ENCODE results near the gene RARG. TPM values are rescaled to one million over a fixed set of nuclear protein-coding genes. Genes with fewer than 3 reads are reported as not detected.

Gene RARG
- total RNA-seq, 2 donors from 2014 or later, result 9.2 to 11.7 TPM

GRCh38 chr12:53201639-53202038 lies 30.4 kb downstream of the RARG start:
- Histone ChIP-seq H3K36me3 (replicated peaks in 1 of 2; ENCODE audit: insufficient read depth in 1 of 2, low read depth in 2 of 2) (no peaks in the 10 kb centered on the region), H3K27ac (no peak overlapping the region), H3K4me3 (no peak overlapping the region), H3K9me3 (no peaks in the 10 kb centered on the region), H3K27me3 (no peaks in the 10 kb centered on the region), H3K4me1 (peaks cover 13% of the 10 kb centered on the region)
- ATAC-seq (no peak), DNase-seq (no peak)
- 73 to 90% methylated on average over 4 of the region's 4 CpGs for WGBS, 2 donors
- TF ChIP-seq POLR2A (IDR thresholded peaks at IDR 0.05), result no peak
- TF ChIP-seq CTCF (IDR thresholded peaks at IDR 0.05), result no peak
- intact Hi-C loops (cut with DNase I), result no loop called here

DNA sequence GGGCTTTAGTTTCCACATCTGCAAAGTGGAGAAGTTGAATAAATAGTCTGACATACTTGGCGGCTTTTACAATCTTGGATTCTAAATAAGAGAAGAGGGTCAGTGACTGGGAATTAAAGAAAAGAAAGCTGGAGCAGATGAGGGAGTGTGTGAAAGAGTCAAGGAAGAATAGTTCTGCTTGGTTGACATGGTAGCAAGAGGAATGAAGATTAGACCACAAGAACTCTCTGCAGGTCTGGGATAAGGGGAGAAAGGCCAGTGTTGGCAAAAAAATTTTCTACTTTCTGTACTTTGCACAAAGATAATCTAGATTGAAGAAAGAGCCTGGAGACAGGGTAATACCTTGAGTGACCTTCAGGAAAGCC lies 30.9 kb downstream of the RARG start:
- Histone ChIP-seq H3K36me3 (replicated peaks in 1 of 2; ENCODE audit: insufficient read depth in 1 of 2, low read depth in 2 of 2) (no peaks in the 10 kb centered on the region), H3K9me3 (no peaks in the 10 kb centered on the region), H3K27ac (no peak overlapping the region), H3K4me3 (no peak overlapping the region), H3K27me3 (no peaks in the 10 kb centered on the region), H3K4me1 (peaks cover 13% of the 10 kb centered on the region)
- ATAC-seq (no peak), DNase-seq (no peak)
- 80 to 82% methylated on average over 1 of the region's 1 CpG for WGBS, 2 donors
- TF ChIP-seq CTCF (IDR thresholded peaks at IDR 0.05) (no peak), POLR2A (IDR thresholded peaks at IDR 0.05) (no peak)
- intact Hi-C loops (cut with DNase I), result no loop called here

GRCh38 chr12:53200458-53201176 lies 31.4 kb downstream of the RARG start:
- Histone ChIP-seq H3K4me1 (peaks cover 13% of the 10 kb centered on the region), H3K9me3 (no peaks in the 10 kb centered on the region), H3K27me3 (no peaks in the 10 kb centered on the region), H3K27ac (no peak overlapping the region), H3K4me3 (no peak overlapping the region), H3K36me3 (replicated peaks in 1 of 2; ENCODE audit: insufficient read depth in 1 of 2, low read depth in 2 of 2) (no peaks in the 10 kb centered on the region)
- 63 to 77% methylated on average over 10 of the region's 10 CpGs for WGBS, 2 donors
- TF ChIP-seq CTCF (IDR thresholded peaks at IDR 0.05) (no peak), POLR2A (IDR thresholded peaks at IDR 0.05) (no peak)
- no peak for ATAC-seq
- no peak for DNase-seq
- intact Hi-C loops (cut with DNase I), result no loop called here

DNA sequence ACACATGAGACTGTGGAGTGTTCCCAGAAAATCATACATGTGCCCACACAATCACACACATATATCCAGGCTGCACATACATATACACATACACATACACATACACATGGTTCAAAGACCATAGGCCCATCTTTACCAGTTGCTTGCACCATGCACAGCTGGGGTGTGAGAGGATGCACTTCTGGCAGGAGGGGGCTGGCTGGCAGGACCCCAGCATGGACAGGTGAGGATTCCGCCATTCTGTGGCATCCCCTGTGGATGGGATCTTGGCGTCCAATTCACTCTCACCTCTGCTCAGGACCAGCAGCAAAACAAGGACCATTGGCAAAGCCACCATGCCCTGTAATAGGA lies 31.9 kb downstream of the RARG start:
- 66 to 75% methylated on average over 2 of the region's 2 CpGs for WGBS, 2 donors
- H3K9me3 ChIP-seq, result no peaks in the 10 kb centered on the region
- intact Hi-C loops (cut with DNase I), result no loop called here
- DNase-seq, result no peak
- no peaks in the 10 kb centered on the region for H3K27me3 ChIP-seq
- TF ChIP-seq POLR2A (IDR thresholded peaks at IDR 0.05) (no peak), CTCF (IDR thresholded peaks at IDR 0.05) (no peak)
- no peak overlapping the region for H3K4me3 ChIP-seq
- no peaks in the 10 kb centered on the region for H3K36me3 ChIP-seq (replicated peaks in 1 of 2; ENCODE audit: insufficient read depth in 1 of 2, low read depth in 2 of 2)
- H3K4me1 ChIP-seq, result peaks cover 15% of the 10 kb centered on the region
- H3K27ac ChIP-seq, result no peak overlapping the region
- ATAC-seq, result no peak

GRCh38 chr12:53199700-53200099 lies 32.3 kb downstream of the RARG start:
- WGBS, 2 donors, result 77 to 81% methylated on average over 3 of the region's 3 CpGs
- Histone ChIP-seq H3K36me3 (replicated peaks in 1 of 2; ENCODE audit: insufficient read depth in 1 of 2, low read depth in 2 of 2) (no peaks in the 10 kb centered on the region), H3K4me3 (no peak overlapping the region), H3K9me3 (no peaks in the 10 kb centered on the region), H3K27ac (no peak overlapping the region), H3K4me1 (peaks cover 19% of the 10 kb centered on the region), H3K27me3 (no peaks in the 10 kb centered on the region)
- TF ChIP-seq POLR2A (IDR thresholded peaks at IDR 0.05), result no peak
- TF ChIP-seq CTCF (IDR thresholded peaks at IDR 0.05), result no peak
- DNase-seq (no peak), ATAC-seq (no peak)
- intact Hi-C loops (cut with DNase I), result loop anchor here (5.0 to 10.0 kb wide), 2 partner anchors 37 to 135 kb away; no protein-coding TSS in a partner anchor
